ENCODE results near the gene NADK2.

DNA sequence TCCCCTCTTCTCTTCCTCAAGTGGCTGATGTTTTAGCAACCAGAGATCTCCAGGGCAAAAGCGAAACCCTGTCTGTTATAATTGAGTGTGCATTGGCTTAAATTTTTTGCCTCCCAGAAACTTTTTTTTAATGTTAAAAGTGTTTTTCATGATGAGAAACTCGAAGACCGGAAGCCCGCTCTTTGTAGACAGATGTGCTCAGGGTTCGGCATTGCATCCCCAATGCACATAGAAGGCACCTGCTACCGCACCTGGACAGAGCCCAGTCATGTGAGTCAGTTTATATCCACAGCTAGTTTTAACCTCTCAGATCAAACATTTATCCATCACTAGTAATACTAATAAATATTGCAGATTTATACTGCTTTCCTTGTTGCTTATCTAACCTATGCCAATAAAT, 19.5 kb upstream of the NADK2 start:
- TF ChIP-seq CTCF (conservative IDR thresholded peaks at IDR 0.05 in 1 of 2, IDR thresholded peaks at IDR 0.05 in 1 of 2; ENCODE audit: low read depth in 1 of 2, low read length in 2 of 2) (no peak), EZH2 (IDR thresholded peaks at IDR 0.05; ENCODE audit: low read length, missing control alignments) (no peak)
